Lower lobe of right lung (tissue), 2 donors: ENCODE results near the gene GFRA1. TPM values are rescaled to one million over a fixed set of nuclear protein-coding genes. Genes with fewer than 3 reads are reported as not detected.

Experiments
- ATAC-seq, 2 donors: fragments of 200-7000 bp; cut with Tn5 transposase; one replicate each; pipeline ENCODE4 v1.9.1; 2020 to 2022; ENCODE audit warnings: mild to moderate bottlenecking in 2 of 2, moderate library complexity in 2 of 2
- DNase-seq: peaks from one replicate; pipeline ENCODE4 v3.0.0-alpha.2; 2020
- H3K27ac ChIP-seq: fragments of 200-600 bp; one replicate; pipeline ENCODE4 v1.8.0; 2022
- H3K27me3 ChIP-seq: fragments of 200-600 bp; one replicate; pipeline ENCODE4 v1.8.0; 2022; ENCODE audit warnings: low read depth
- H3K36me3 ChIP-seq: fragments of 200-600 bp; one replicate; pipeline ENCODE4 v1.8.0; 2022; ENCODE audit warnings: mild to moderate bottlenecking
- H3K4me1 ChIP-seq: fragments of 200-600 bp; one replicate; pipeline ENCODE4 v1.8.0; 2022
- H3K4me3 ChIP-seq: fragments of 200-600 bp; one replicate; pipeline ENCODE4 v1.8.0; 2022; ENCODE audit warnings: mild to moderate bottlenecking
- H3K9me3 ChIP-seq: fragments of 200-600 bp; one replicate; pipeline ENCODE4 v1.8.0; 2022
- CTCF ChIP-seq: fragments of 200-600 bp; IDR thresholded peaks from one replicate; pipeline ENCODE4 v1.8.0; 2022; ENCODE audit warnings: antibody characterized with exemption, mild to moderate bottlenecking
- intact Hi-C: fragments of 100-400 bp; cut with DNase I; formaldehyde crosslinking; loops from one replicate; pipeline ENCODE4 v1.11.0; 2022
- total RNA-seq: library from RNA; stranded (reverse); fragmentation: NEBNext Ultra II Directional; extraction: Animal tissue kit (Norgen Biotek cat#: 25700); gene quantifications from one replicate; pipeline ENCODE4 v1.2.1, GENCODE V29; 2021
- donor health status: DM: no; HTN: yes; CAD: no; lungs with severe emphysema.

Gene GFRA1
- total RNA-seq, 1 donor from 2014 or later = 9.8 TPM

GRCh38 chr10:116134322-116134721, 138.7 kb downstream of the GFRA1 start:
- Histone ChIP-seq H3K36me3 (no peaks in the 10 kb centered on the region), H3K9me3 (no peaks in the 10 kb centered on the region), H3K27ac (no peak overlapping the region), H3K4me3 (no peak overlapping the region), H3K27me3 (no peaks in the 10 kb centered on the region), H3K4me1 (no peaks in the 10 kb centered on the region)
- intact Hi-C loops = no loop called here
- ATAC-seq = no peak
- no peak for DNase-seq
- TF ChIP-seq CTCF = no peak

GRCh38 chr10:116133634-116134033, 139.4 kb downstream of the GFRA1 start:
- Histone ChIP-seq H3K4me3 (no peak overlapping the region), H3K36me3 (no peaks in the 10 kb centered on the region), H3K9me3 (no peaks in the 10 kb centered on the region), H3K27ac (no peak overlapping the region), H3K27me3 (no peaks in the 10 kb centered on the region), H3K4me1 (no peaks in the 10 kb centered on the region)
- DNase-seq (no peak), ATAC-seq (no peak)
- intact Hi-C loops = no loop called here
- no peak for TF ChIP-seq CTCF

GRCh38 chr10:116132780-116133399, 140.1 kb downstream of the GFRA1 start:
- no peak for ATAC-seq
- DNase-seq = no peak
- Histone ChIP-seq H3K9me3 (no peaks in the 10 kb centered on the region), H3K36me3 (no peaks in the 10 kb centered on the region), H3K27ac (no peak overlapping the region), H3K27me3 (no peaks in the 10 kb centered on the region), H3K4me3 (no peak overlapping the region), H3K4me1 (no peaks in the 10 kb centered on the region)
- no peak for TF ChIP-seq CTCF
- intact Hi-C loops = no loop called here

GRCh38 chr10:116130006-116130405, 143.0 kb downstream of the GFRA1 start:
- H3K4me3 ChIP-seq = no peak overlapping the region
- H3K4me1 ChIP-seq = no peaks in the 10 kb centered on the region
- TF ChIP-seq CTCF = no peak
- no peak for ATAC-seq
- no peak overlapping the region for H3K27ac ChIP-seq
- no peak for DNase-seq
- intact Hi-C loops = no loop called here
- H3K36me3 ChIP-seq = no peaks in the 10 kb centered on the region
- H3K27me3 ChIP-seq = no peaks in the 10 kb centered on the region
- H3K9me3 ChIP-seq = no peaks in the 10 kb centered on the region

GRCh38 chr10:116126954-116127695, 145.9 kb downstream of the GFRA1 start:
- Histone ChIP-seq H3K27ac (no peak overlapping the region), H3K9me3 (no peaks in the 10 kb centered on the region), H3K4me1 (no peaks in the 10 kb centered on the region), H3K36me3 (no peaks in the 10 kb centered on the region), H3K4me3 (no peak overlapping the region), H3K27me3 (no peaks in the 10 kb centered on the region)
- no peak for ATAC-seq
- DNase-seq = no peak
- no peak for TF ChIP-seq CTCF
- intact Hi-C loops = no loop called here
